NCI-H146 treated with DMSO at 0.1 percent for 48 hours (cell line): ENCODE data around the gene AHI1.

Source experiments
- DNase-seq: peaks from one replicate; lab custom pipeline; 2025; ENCODE audit not compliant: unreplicated experiment; lab: John Stamatoyannopoulos, UW

The AHI1 gene

GRCh38 chr6:135464634-135465033 is 32.9 kb downstream of the AHI1 start:
- DNase-seq, result no peak

DNA sequence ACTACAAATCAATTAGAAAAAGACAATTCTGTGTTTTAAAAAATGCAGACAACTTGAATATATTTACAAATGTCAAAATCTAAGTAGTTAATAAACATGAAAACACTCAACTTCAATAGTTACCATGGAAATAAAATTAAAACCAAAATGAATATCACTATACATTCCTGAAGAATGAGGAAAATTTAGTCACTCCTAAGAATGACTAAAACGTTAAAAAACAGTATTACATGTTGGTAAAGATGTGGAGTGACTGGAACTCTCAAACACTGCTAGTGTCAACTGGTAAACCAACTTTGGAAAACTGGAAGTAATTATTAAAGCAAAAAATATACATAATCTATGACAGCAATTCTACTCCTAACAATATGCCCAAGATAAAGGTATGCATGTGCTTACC is 36.3 kb downstream of the AHI1 start:
- no peak for DNase-seq

- DNase-seq, result no peak
Measured at GRCh38 chr6:135458051-135458450, 39.5 kb downstream of the AHI1 start.

DNA sequence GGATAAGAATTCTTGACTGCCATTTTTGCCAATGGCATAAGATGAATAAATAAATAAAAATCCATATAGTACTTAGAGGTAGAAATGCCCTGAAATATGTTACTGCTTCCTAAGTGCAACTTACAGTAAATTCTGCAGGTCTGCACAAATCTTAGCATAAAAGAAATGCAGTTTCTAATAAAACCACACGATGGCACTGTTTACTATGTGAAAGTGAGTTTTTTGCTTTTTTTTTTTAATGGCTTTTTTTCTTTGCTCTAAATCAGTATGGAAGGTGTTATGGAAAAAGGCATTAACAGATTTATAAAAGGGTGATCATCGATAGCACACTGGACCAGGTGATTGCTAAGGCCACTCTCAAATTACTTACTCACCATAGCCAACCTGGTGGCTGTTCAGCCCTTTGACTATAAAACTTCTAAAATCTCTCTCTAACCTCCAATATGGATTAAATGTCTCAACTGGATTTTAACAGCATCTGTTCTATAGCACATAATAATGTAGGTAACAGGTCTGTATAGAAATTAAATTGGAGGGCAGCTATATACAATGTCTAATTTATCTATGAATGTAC is 45.8 kb downstream of the AHI1 start:
- peak; percentile 50 for DNase-seq

DNA sequence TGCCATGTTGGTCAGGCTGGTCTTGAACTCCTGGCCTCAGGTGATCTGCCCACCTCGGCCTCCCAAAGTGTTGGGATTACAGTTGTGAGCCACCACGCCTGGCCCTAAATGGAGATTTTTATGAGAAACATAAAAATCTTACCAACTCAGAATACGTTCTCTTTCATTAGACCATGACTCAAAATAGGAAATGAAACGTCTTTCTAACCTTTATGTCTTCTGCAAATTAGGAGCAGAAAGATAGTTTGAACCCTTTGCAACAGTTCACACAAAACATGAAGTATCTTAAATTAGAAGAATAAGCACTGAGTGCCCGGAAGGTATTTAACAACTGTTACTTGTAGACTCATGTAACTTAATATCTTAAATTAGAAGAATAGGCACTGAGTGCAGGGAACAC is 48.3 kb downstream of the AHI1 start:
- no peak for DNase-seq

- no peak for DNase-seq
Measured at GRCh38 chr6:135440087-135440792, 57.3 kb downstream of the AHI1 start.

DNA sequence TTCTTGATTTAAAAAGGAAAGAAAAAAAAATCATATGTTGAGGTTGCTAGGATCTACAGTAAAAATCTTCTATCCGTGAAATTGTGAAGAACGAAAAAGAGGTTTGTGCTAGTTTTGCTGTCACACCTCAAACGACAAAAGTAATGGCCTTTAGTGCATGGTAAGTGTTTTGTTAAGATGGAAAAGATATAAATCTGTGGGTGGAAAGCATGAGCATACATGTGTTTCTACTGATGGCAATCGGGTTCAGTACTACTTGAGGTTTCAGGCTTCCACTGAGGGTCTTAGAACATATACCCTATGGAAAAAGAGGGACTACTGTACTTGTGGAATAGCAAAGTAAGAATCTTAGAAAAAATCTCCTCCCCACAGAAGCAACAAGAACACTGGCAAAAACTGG is 58.0 kb downstream of the AHI1 start:
- DNase-seq, result no peak

DNA sequence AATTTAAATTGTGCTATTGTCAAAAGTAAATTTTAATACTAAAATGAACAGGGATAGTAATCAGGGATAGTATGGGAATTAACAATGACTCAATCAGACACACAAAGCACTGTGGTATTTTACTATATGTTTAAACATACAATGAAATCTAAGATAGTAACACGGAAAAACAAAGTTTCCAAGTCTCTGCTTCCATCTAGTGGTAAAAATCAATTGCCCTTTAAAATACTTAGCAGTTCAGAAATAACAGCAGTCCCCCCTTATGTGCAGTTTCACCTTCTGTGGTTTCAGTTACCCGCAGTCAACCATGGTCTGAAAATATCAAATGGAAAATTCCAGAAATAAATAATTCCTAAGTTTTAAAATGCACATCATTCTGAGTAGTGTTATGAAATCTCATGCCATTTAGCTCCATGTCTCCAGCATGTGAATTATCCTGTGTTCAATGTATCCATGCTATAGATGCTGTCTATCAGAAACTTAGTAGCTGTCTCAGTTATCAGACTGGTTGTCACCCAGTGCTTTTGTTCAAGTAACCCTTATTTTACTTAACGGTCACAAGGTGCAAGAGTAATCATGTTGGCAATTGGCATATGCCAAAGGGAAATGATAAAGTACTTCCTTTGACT is 58.5 kb downstream of the AHI1 start:
- DNase-seq, result peak; percentile 34

- DNase-seq, result no peak
Measured at GRCh38 chr6:135434991-135435390, 62.5 kb downstream of the AHI1 start.

GRCh38 chr6:135434095-135434494 is 63.4 kb downstream of the AHI1 start:
- DNase-seq, result no peak

GRCh38 chr6:135428078-135428477 is 69.5 kb downstream of the AHI1 start:
- no peak for DNase-seq

DNA sequence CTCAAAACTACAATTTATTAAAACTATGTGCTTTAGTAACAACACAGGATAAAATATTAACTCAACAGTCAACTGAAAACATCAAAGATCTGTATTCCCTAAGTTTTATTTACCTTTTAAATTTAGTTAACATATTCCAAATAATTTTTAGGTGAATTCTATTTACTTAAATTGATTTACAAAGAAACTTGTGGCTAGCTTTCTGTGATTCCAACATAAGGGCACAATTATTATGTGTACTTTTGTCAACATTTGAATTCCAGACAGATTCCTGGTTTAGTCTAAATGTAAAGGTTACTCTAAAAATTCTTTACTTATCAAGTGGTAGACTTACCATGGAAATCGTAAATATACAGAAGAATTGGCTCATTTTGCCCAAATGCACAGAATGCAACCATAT is 70.7 kb downstream of the AHI1 start:
- DNase-seq, result no peak

DNA sequence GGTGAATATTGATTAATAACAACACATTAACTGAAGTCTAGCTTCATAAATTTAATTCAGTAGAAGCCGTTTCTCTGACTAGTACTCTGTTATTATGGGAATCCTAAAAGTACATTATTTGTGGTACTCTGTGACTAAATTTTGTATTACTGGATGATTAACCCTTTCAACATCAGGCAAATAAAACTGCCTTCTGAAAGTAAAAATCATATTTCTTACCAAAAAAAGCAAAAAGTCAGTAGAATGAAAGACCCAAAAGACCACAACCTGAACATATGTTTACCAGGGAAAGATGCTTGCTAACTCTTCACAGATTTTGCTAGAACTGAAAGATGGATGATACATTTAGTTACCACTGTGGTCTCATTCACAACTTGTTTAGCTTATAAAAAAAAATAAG is 73.2 kb downstream of the AHI1 start:
- DNase-seq, result no peak

DNA sequence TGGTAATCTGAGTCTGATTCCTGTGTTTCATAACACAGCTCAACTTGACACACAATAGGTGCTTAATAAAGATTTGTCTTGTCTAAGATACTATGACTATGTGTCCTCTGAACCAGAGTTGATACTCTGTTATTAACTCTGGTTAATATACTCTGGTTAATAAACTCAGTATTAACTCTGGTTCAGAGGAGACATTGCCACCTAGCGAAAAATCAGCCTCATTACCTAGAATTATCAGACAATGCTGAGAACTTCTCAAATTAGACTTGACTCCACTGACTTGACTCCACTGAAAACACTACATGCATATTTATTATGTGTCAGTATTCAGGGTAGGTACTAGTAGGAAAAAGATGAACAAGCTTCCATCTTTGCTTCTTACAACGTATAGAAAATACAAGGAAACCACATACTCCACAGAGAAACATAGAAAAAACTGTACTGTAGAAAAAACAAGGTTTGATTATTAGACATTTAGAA is 73.9 kb downstream of the AHI1 start:
- peak; percentile 77 for DNase-seq

DNA sequence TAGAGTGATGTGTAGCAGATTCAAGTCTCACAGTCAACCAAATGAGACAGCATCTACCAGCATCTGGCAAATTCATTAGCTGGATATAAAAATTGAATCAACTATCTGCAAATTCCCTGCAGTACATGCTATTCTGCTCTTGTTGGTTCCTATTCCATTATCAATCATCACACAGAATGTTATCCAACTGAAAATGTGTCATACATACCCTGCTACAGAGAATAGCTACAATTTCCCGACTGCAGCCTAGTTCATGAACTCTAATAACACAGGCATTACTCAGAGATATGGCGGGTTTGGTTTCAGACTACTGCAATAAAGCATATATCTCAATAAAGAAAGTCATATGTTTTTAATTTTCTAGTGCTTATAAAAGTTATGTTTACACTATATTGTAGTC is 78.4 kb downstream of the AHI1 start:
- DNase-seq, result no peak

- no peak for DNase-seq
Measured at GRCh38 chr6:135418040-135418760, 79.3 kb downstream of the AHI1 start.

DNA sequence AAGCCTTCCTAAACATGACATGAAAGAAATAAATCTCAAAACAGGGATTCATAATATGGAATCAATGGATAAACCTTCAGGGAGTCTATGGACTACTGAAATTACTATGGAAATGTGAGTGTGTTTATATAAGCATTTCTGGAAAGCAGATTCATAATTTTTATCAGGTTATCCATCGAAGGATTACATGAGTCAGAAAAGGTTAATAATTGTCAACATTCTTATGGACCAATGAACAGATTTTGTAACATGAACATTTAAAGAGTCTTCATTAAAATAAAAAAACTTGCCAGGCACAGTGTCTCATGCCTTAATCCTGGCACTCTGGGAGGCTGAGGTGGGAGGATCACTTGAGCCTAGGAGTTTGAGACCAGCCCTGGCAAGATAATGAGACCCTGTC is 84.8 kb downstream of the AHI1 start:
- DNase-seq, result no peak

DNA sequence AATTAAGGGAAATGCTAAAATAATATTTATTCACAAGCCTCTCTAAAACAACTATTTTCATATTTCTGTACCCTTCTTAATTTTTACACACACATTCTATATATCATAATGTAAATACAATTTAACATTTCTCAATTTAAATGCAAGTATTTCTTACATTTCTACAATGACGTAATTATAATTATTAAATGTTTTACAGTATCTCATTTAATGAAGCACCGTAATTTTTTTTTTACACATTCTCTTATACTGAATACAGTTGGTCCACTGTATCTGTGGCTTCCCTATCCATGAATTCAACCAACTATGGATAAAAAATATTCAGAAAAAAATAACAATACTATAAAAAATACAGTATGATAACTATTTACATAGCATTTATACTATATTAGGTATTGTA is 85.7 kb downstream of the AHI1 start:
- DNase-seq, result no peak

- no peak for DNase-seq
Measured at GRCh38 chr6:135411339-135411738, 86.2 kb downstream of the AHI1 start.

DNA sequence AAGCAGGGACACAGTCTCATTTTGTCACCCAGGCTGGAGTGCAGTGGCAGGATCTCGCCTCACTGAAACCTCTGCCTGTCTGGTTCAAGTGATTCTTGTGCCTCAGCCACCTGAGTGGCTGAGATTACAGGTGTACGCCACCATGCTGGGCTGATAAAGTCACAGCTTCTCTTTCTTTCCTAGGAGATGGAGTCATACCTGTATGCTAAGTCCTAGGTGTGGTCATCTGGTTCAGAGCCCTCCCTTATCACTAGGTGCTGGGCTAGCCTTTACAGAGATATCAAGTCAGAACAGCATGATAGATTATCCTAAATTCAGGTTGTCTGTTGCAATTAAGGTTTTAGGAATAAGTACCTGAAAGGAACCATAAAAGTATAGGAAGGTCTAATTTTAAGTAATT is 86.7 kb downstream of the AHI1 start:
- DNase-seq, result no peak

DNA sequence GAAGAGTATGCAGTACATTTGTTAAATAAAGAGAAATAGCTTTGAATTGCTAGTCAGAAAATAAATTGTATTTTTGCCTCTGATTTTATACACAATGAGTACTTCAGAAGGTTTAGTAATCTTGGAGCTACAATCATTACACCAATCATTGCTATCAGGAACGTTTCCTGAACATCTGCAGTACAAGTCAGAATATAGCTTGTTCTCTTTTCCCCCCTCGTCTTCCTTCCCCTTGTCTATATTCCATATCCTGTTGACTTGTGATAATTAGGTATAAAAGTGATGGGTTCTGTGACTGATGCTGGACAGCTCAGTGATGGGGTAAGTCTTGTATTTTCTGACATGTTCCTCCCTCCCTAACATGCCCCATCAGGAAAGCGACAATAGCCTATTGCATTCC is 94.0 kb downstream of the AHI1 start:
- DNase-seq, result no peak

DNA sequence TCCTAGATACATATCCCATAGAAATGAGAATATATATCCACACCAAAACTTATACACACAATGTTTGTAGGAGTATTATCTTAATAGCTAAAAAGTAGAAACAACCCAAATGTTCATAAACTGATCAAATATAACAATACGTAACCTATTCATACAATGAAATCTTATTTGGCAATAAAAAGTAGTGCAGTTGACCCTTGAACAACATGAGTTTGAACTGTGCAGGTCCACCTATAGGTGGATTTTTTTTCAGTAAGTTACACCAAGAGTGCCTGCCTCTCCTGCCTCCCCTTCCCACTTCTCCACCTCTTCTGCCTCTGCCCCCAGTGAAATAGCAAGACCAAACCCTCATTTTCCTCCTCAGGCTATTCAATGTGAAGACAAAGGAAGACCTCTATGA is 95.2 kb downstream of the AHI1 start:
- DNase-seq, result no peak
